ENCODE measurements around the gene SUGT1.

DNA sequence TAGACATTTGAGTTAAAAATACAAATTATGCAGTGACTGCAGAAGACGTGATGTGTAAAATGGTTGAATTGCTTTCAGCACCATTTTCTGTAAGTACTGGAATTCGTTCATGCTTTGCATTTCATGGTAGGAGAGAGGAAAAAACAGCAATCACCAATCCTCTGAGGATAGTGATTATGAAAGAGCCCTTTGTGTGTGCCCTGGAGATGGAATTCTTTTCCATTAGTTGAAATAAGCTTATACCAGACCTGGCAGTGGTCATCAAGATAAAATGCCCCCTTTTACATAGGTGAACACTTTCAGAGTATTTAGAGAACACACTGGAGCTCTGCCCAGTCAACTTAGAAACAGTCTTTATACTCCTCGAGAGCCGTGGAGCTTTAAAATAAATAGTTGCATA, 85.3 kb downstream of the SUGT1 start:
- TF ChIP-seq TARDBP (IDR thresholded peaks at IDR 0.05; ENCODE audit: borderline replicate concordance) (no peak), ZNF274 (IDR thresholded peaks at IDR 0.05; ENCODE audit: insufficient read depth, insufficient read length) (no peak), EZH2 (IDR thresholded peaks at IDR 0.05; ENCODE audit: borderline replicate concordance, control insufficient read depth, low read depth, low read length) (no peak), HDGF (IDR thresholded peaks at IDR 0.05) (no peak), BCL11A (IDR thresholded peaks at IDR 0.05; ENCODE audit: low read depth, low read length) (no peak), MXI1 (IDR thresholded peaks at IDR 0.05; ENCODE audit: low read depth, low read length) (no peak), ZNF384 (IDR thresholded peaks at IDR 0.05; ENCODE audit: borderline replicate concordance, low read depth, low read length) (no peak), MEF2A (IDR thresholded peaks at IDR 0.05; ENCODE audit: insufficient read depth, low read depth, low read length) (no peak), FOS (IDR thresholded peaks at IDR 0.05; ENCODE audit: borderline replicate concordance, extremely low read depth, insufficient read length) (no peak)
- TF ChIP-seq, protein P1, sequence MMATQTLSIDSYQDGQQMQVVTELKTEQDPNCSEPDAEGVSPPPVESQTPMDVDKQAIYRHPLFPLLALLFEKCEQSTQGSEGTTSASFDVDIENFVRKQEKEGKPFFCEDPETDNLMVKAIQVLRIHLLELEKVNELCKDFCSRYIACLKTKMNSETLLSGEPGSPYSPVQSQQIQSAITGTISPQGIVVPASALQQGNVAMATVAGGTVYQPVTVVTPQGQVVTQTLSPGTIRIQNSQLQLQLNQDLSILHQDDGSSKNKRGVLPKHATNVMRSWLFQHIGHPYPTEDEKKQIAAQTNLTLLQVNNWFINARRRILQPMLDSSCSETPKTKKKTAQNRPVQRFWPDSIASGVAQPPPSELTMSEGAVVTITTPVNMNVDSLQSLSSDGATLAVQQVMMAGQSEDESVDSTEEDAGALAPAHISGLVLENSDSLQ (IDR thresholded peaks at IDR 0.05), result no peak
- TF ChIP-seq, protein P2, sequence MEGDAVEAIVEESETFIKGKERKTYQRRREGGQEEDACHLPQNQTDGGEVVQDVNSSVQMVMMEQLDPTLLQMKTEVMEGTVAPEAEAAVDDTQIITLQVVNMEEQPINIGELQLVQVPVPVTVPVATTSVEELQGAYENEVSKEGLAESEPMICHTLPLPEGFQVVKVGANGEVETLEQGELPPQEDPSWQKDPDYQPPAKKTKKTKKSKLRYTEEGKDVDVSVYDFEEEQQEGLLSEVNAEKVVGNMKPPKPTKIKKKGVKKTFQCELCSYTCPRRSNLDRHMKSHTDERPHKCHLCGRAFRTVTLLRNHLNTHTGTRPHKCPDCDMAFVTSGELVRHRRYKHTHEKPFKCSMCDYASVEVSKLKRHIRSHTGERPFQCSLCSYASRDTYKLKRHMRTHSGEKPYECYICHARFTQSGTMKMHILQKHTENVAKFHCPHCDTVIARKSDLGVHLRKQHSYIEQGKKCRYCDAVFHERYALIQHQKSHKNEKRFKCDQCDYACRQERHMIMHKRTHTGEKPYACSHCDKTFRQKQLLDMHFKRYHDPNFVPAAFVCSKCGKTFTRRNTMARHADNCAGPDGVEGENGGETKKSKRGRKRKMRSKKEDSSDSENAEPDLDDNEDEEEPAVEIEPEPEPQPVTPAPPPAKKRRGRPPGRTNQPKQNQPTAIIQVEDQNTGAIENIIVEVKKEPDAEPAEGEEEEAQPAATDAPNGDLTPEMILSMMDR (IDR thresholded peaks at IDR 0.05 in 2 of 3, conservative IDR thresholded peaks at IDR 0.05 in 1 of 3; ENCODE audit: control insufficient read depth in 2 of 3, extremely low read depth in 1 of 3, insufficient read depth in 1 of 3, low read depth in 3 of 3, low read length in 3 of 3), result no peak

Measured in GM12878 (cell line).